ENCODE results near the gene DGKI. TPM values are rescaled to one million over a fixed set of nuclear protein-coding genes. Genes with fewer than 3 reads are reported as not detected.

The DGKI gene
- total and polyA plus RNA-seq, 11 donors, result 0.36 to 4.6 (median 1.0) TPM

GRCh38 chr7:137642472-137642871 is 204.3 kb downstream of the DGKI start:
- no peak for DNase-seq

DNA sequence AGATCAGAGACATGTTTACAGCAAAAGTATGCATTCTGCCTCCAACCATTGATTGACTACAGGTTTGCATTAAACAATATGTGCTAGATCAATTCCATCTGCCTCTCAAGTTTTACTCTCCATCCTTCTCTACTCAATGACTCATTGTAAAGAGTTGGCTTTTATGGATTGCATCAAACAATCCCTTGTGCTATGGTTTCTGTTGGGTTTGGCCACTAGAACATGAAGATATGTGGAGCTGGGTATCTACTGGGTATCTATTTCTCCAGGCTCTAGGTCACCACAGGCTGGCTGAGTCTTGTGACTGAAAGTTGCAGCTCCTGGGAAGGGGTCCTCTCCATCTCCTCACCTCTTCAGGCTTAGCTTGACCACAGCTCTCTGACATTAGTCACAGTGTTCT is 204.7 kb downstream of the DGKI start:
- no peak for ATAC-seq

More at GRCh38 chr7:137642472-137642871, 204.3 kb downstream of the DGKI start:
- no peak for ATAC-seq
- intact Hi-C loops (cut with DNase I), result no loop called here
- no peaks in the 10 kb centered on the region for H3K27me3 ChIP-seq
- no peak overlapping the region for H3K4me3 ChIP-seq
- WGBS, 4 donors, result 67 to 83% (median 76%) methylated on average over 2 of the region's 2 CpGs
- no peaks in the 10 kb centered on the region for H3K4me1 ChIP-seq
- no peaks in the 10 kb centered on the region for H3K36me3 ChIP-seq
- H3K27ac ChIP-seq, result no peak overlapping the region
- TF ChIP-seq POLR2A (IDR thresholded peaks at IDR 0.05), result no peak
- TF ChIP-seq, protein P1, sequence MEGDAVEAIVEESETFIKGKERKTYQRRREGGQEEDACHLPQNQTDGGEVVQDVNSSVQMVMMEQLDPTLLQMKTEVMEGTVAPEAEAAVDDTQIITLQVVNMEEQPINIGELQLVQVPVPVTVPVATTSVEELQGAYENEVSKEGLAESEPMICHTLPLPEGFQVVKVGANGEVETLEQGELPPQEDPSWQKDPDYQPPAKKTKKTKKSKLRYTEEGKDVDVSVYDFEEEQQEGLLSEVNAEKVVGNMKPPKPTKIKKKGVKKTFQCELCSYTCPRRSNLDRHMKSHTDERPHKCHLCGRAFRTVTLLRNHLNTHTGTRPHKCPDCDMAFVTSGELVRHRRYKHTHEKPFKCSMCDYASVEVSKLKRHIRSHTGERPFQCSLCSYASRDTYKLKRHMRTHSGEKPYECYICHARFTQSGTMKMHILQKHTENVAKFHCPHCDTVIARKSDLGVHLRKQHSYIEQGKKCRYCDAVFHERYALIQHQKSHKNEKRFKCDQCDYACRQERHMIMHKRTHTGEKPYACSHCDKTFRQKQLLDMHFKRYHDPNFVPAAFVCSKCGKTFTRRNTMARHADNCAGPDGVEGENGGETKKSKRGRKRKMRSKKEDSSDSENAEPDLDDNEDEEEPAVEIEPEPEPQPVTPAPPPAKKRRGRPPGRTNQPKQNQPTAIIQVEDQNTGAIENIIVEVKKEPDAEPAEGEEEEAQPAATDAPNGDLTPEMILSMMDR (IDR thresholded peaks at IDR 0.05), result no peak
- H3K9me3 ChIP-seq, result no peaks in the 10 kb centered on the region

GRCh38 chr7:137636376-137636775 is 210.4 kb downstream of the DGKI start:
- H3K27ac ChIP-seq, result no peak overlapping the region
- no peaks in the 10 kb centered on the region for H3K27me3 ChIP-seq
- no peaks in the 10 kb centered on the region for H3K4me1 ChIP-seq
- ATAC-seq (no peak), DNase-seq (no peak)
- no peak for TF ChIP-seq POLR2A (IDR thresholded peaks at IDR 0.05)
- TF ChIP-seq, protein P1 (IDR thresholded peaks at IDR 0.05), result no peak
- H3K4me3 ChIP-seq, result no peak overlapping the region
- H3K9me3 ChIP-seq, result no peaks in the 10 kb centered on the region
- intact Hi-C loops (cut with DNase I), result no loop called here
- 73 to 81% (median 78%) methylated on average over 2 of the region's 2 CpGs for WGBS, 4 donors
- no peaks in the 10 kb centered on the region for H3K36me3 ChIP-seq

More for the DNA sequence above, 204.7 kb downstream of the DGKI start:
- Histone ChIP-seq H3K36me3 (no peaks in the 10 kb centered on the region), H3K27ac (no peak overlapping the region), H3K4me1 (no peaks in the 10 kb centered on the region), H3K4me3 (no peak overlapping the region), H3K27me3 (no peaks in the 10 kb centered on the region), H3K9me3 (no peaks in the 10 kb centered on the region)
- DNase-seq, result no peak
- TF ChIP-seq POLR2A (IDR thresholded peaks at IDR 0.05), result no peak
- TF ChIP-seq, protein P1 (IDR thresholded peaks at IDR 0.05), result no peak
- intact Hi-C loops (cut with DNase I), result no loop called here

DNA sequence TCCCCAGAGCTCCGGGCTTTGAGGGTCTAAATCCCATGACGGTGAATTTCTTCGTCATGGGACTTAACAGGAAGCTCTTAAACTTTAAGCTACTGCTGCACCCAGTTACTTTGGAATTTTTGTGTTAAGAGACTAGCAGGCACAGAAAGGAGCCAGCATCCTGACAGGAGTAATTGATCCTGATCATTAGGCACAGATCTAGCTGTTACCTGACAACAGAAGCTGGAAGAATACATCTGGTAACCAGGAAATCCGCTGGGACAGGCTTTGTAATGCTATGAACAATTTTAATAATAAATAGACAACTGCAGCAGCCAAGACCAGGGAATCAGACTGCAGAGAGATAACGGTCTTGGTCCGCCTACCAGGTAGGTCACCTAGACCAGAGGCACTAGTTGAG is 210.9 kb downstream of the DGKI start:
- Histone ChIP-seq H3K4me1 (no peaks in the 10 kb centered on the region), H3K27ac (no peak overlapping the region), H3K27me3 (no peaks in the 10 kb centered on the region), H3K4me3 (no peak overlapping the region), H3K9me3 (no peaks in the 10 kb centered on the region), H3K36me3 (no peaks in the 10 kb centered on the region)
- WGBS, 4 donors, result 86 to 91% (median 88%) methylated on average over 6 of the region's 6 CpGs
- TF ChIP-seq POLR2A (IDR thresholded peaks at IDR 0.05), result no peak
- TF ChIP-seq, protein P1 (IDR thresholded peaks at IDR 0.05), result no peak
- ATAC-seq (no peak), DNase-seq (no peak)
- intact Hi-C loops (cut with DNase I), result no loop called here
